OCI-LY3 (cell line): Measurements from ENCODE around the gene TBC1D7.

Source experiments
- EZH2phosphoT487 ChIP-seq: fragments of 200-600 bp; shearing (Covaris generic); IDR thresholded peaks from 2 replicates; pipeline ENCODE4 v1.6.1; 2018; ENCODE audit warnings: antibody characterized with exemption, mixed run types, low read depth
- TF ChIP-seq, protein P1 (sequence below): fragments of 200-600, 300-600 bp; sonication (generic); IDR thresholded peaks from 2 replicates; pipeline ENCODE4 v1.5.1; 2014; ENCODE audit warnings: antibody characterized with exemption, low read length, low read depth

DNA sequence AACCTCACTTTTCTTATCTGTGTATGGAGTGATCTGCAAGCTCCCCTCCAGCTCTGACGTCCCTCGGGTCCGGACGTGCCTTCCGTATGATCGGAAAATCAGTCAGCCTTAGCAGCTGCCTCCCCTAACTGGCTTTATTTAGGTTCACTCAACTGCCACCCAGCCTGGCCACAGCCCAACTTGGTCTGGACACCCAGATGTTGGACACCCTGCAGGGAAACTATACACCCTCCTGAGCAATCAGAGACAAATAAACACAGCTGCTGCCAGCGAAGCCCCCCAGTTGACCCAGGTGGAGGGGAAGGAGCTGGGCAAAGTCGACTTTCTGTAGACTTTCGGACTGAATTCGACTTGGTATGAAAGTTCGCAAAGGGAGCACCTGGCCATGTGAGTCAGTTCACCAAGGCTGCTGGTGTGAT lies 28.9 kb downstream of the TBC1D7 start:
- TF ChIP-seq, protein P1, sequence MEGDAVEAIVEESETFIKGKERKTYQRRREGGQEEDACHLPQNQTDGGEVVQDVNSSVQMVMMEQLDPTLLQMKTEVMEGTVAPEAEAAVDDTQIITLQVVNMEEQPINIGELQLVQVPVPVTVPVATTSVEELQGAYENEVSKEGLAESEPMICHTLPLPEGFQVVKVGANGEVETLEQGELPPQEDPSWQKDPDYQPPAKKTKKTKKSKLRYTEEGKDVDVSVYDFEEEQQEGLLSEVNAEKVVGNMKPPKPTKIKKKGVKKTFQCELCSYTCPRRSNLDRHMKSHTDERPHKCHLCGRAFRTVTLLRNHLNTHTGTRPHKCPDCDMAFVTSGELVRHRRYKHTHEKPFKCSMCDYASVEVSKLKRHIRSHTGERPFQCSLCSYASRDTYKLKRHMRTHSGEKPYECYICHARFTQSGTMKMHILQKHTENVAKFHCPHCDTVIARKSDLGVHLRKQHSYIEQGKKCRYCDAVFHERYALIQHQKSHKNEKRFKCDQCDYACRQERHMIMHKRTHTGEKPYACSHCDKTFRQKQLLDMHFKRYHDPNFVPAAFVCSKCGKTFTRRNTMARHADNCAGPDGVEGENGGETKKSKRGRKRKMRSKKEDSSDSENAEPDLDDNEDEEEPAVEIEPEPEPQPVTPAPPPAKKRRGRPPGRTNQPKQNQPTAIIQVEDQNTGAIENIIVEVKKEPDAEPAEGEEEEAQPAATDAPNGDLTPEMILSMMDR, result no peak
- TF ChIP-seq EZH2phosphoT487, result no peak
